HFFc6 (cell line): Measurements from ENCODE around the gene CDCA7L. TPM values are rescaled to one million over a fixed set of nuclear protein-coding genes. Genes with fewer than 3 reads are reported as not detected.

ENCODE experiments used
- DNase-seq: peaks from one replicate; pipeline ENCODE4 v3.0.0-alpha.2; 2018
- H3K27ac Mint-ChIP-seq: 2 replicates; pipeline ENCODE4 v1.8.0; 2020; ENCODE audit warnings: mild to moderate bottlenecking, mixed read lengths
- H3K27me3 Mint-ChIP-seq: 2 replicates; pipeline ENCODE4 v1.8.0; 2021; ENCODE audit warnings: mild to moderate bottlenecking, moderate library complexity, mixed read lengths; ENCODE audit not compliant: insufficient read depth
- H3K36me3 Mint-ChIP-seq: 2 replicates; pipeline ENCODE4 v1.8.0; 2021; ENCODE audit warnings: low read depth, mixed read lengths
- H3K4me1 Mint-ChIP-seq: 2 replicates; pipeline ENCODE4 v1.8.0; 2020; ENCODE audit warnings: low read depth, mixed read lengths
- H3K4me3 Mint-ChIP-seq: 2 replicates; pipeline ENCODE4 v1.8.0; 2020; ENCODE audit warnings: mild to moderate bottlenecking, moderate library complexity, mixed read lengths
- H3K9me3 Mint-ChIP-seq: 2 replicates; pipeline ENCODE4 v1.8.0; 2020; ENCODE audit warnings: mild to moderate bottlenecking, mixed read lengths
- total RNA-seq, 6 experiments: library from RNA; stranded (reverse); fragmentation: NEBNext Ultra II Directional; extraction: Animal tissue kit (Norgen Biotek cat#: 25700); gene quantifications; 2 replicates in 1 of 6; 3 replicates in 5 of 6; pipeline ENCODE4 v1.2.3, GENCODE V29; 2021
- TF ChIP-seq, protein P1 (sequence below): fragments of 200-600 bp; sonication (generic); IDR thresholded peaks from 2 replicates; pipeline ENCODE4 v1.5.0; 2021; ENCODE audit warnings: antibody characterized with exemption, mild to moderate bottlenecking

The CDCA7L gene
- total RNA-seq, 6 experiments from 2014 or later, result 32.9 to 51.4 (median 42.7) TPM

DNA sequence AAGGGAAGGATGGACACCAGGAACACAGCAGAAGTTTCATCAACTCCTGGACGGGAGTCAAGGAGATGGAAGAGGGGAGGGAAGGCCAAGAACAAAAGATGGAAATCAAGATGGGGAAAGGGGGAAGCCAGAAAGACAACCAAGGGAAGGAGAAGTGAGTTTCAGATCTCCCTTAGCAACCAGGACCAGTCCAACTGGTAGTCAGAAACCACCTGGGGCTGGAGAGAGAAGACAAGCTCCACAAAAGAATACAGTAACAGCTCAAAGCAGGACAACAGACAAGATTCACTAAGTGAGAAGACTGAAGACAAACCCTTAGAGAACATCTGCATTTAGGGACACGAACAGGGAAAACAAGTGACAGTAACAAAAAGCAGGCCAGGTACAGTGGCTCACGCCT, 30.6 kb downstream of the CDCA7L start:
- no peaks in the 10 kb centered on the region for H3K9me3 Mint-ChIP-seq
- no peaks in the 10 kb centered on the region for H3K27me3 Mint-ChIP-seq
- no peak for DNase-seq
- TF ChIP-seq, protein P1, sequence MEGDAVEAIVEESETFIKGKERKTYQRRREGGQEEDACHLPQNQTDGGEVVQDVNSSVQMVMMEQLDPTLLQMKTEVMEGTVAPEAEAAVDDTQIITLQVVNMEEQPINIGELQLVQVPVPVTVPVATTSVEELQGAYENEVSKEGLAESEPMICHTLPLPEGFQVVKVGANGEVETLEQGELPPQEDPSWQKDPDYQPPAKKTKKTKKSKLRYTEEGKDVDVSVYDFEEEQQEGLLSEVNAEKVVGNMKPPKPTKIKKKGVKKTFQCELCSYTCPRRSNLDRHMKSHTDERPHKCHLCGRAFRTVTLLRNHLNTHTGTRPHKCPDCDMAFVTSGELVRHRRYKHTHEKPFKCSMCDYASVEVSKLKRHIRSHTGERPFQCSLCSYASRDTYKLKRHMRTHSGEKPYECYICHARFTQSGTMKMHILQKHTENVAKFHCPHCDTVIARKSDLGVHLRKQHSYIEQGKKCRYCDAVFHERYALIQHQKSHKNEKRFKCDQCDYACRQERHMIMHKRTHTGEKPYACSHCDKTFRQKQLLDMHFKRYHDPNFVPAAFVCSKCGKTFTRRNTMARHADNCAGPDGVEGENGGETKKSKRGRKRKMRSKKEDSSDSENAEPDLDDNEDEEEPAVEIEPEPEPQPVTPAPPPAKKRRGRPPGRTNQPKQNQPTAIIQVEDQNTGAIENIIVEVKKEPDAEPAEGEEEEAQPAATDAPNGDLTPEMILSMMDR, result no peak
- peaks cover 48% of the 10 kb centered on the region for H3K4me1 Mint-ChIP-seq
- H3K4me3 Mint-ChIP-seq, result no peak overlapping the region
- no peak overlapping the region for H3K27ac Mint-ChIP-seq
- peaks cover 32% of the 10 kb centered on the region for H3K36me3 Mint-ChIP-seq

DNA sequence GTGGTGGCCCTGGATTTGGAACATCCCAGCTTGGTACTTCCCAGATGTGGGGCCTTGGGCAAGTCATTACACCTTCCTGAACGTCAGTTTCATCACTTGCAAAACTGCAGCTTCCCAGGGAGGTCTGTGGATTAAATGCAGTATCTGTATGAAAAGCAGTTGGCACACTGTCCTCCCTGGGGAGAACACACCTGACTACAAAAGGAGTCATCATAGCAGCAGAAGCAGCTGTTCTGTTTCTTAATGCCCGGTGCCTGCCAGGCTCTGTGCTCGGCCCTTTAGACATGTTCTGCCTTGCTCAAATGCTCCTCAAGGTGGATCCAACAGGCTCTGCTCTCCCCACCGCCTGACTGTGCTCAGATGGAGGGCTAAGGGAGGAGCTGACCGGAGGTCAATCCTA, 31.0 kb downstream of the CDCA7L start:
- Mint-ChIP-seq H3K9me3 (no peaks in the 10 kb centered on the region), H3K27me3 (no peaks in the 10 kb centered on the region), H3K4me1 (peaks cover 53% of the 10 kb centered on the region), H3K36me3 (peaks cover 37% of the 10 kb centered on the region), H3K27ac (no peak overlapping the region), H3K4me3 (no peak overlapping the region)
- no peak for DNase-seq
- TF ChIP-seq, protein P1, result no peak

DNA sequence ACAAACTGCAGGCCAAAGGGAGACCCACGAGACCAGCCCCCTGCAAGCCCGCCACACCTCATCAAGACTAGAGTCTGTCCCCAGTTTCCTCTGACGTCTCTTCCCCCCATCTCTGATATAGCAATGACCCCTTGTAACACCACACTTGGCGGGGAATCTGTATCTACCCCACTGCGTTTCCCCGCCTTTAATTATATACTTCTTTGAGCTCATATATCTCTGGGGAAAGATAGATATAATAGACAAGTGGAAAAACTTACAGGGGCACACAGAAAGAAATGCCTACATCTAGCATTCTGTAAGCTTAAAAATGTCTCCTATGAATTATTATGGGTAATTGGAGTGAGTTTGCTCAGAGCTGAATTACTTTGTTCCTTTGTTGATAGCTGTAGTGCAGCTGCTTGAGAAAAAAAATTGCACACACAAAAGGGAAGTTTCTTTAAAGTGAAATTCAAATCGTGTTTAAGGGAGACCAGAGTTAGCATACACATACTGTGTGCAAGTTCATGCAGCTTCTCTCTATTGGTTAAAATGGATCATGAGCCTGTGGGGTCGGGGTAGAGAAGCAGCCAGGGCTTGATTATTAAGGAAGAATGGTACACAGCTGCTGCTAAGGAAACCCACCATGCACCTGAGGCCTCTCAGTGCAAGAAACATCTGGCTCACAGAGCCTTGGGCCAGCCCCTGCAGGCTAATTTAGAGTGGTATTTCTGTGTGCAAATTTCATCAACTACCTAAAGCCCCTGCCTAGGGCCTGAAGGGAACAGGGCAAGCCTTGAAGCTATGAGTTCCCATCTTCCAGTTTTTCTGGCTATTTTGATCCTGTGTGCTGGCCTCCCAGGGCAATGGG, 32.5 kb downstream of the CDCA7L start:
- Mint-ChIP-seq H3K4me3 (no peak overlapping the region; the same call in 1 of the 2 replicates), H3K36me3 (peaks cover 52% of the 10 kb centered on the region), H3K9me3 (no peaks in the 10 kb centered on the region), H3K27ac (peak overlapping the region; percentile 96), H3K27me3 (peaks cover 2% of the 10 kb centered on the region; the same call in 1 of the 2 replicates), H3K4me1 (peaks cover 49% of the 10 kb centered on the region)
- TF ChIP-seq, protein P1, result no peak
- DNase-seq, result no peak

DNA sequence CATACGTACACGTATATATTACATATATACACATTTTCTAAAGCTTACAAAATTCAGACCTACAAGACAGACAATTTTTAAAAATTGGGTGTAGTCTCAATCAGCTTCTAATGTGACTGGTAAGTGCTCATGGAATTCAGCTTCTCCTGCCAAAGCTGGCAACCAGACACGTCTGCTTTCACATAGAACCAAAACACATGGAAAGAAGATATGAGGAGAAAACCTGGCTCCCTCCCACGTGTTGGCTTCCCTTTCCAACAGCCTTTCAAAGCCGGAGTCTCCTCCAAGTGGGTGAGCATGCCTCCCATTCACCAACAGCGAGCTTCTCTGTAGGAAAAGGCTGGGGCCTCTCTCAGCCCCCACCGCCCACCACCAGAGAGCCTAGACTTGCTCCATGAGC, 33.4 kb downstream of the CDCA7L start:
- peaks cover 58% of the 10 kb centered on the region for H3K36me3 Mint-ChIP-seq
- peak; percentile 63 for DNase-seq
- H3K4me3 Mint-ChIP-seq, result peak overlapping the region; percentile 84

DNA sequence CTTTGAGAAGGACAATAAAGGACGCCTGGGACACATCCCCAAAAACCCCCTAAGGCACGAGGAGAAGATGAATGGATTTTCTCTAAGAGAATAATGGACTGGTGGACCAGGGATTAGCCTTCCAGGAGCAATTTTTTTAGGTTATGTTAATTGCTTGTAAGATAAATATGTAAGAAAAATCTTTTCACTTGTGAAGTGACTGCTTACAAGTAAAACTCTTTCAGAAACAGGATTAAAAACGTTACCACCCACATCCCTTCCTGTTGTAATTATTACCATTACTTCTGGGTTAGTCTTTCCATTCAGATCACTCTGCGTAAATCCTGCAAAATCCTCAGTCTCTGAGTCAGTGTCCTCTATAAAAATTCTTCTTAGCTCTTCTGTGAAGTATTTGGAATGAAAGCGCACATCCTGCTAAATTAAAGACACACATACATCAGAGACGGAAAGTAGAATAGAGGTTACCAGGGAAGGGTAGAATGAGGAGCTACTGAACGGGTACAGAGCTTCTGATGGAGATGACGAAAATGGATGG, 34.3 kb downstream of the CDCA7L start:
- Mint-ChIP-seq H3K27ac (peak overlapping the region; percentile 96), H3K27me3 (peaks cover 2% of the 10 kb centered on the region; the same call in 1 of the 2 replicates), H3K4me3 (peak overlapping the region; percentile 84), H3K4me1 (peaks cover 47% of the 10 kb centered on the region), H3K36me3 (peaks cover 62% of the 10 kb centered on the region), H3K9me3 (no peaks in the 10 kb centered on the region)
- DNase-seq, result peak; percentile 86
- TF ChIP-seq, protein P1, result no peak

More for the DNA sequence above, 33.4 kb downstream of the CDCA7L start:
- TF ChIP-seq, protein P1, result no peak
- Mint-ChIP-seq H3K4me1 (peaks cover 47% of the 10 kb centered on the region), H3K27me3 (peaks cover 2% of the 10 kb centered on the region; the same call in 1 of the 2 replicates), H3K27ac (peak overlapping the region; percentile 96), H3K9me3 (no peaks in the 10 kb centered on the region)
